Measurements from ENCODE around the gene HBG2.
"Not testable (repeated sequence)": the region's sequence is repeated elsewhere in the genome, so short reads cannot be mapped to it uniquely, and the experiment has no call there.

The HBG2 gene

DNA sequence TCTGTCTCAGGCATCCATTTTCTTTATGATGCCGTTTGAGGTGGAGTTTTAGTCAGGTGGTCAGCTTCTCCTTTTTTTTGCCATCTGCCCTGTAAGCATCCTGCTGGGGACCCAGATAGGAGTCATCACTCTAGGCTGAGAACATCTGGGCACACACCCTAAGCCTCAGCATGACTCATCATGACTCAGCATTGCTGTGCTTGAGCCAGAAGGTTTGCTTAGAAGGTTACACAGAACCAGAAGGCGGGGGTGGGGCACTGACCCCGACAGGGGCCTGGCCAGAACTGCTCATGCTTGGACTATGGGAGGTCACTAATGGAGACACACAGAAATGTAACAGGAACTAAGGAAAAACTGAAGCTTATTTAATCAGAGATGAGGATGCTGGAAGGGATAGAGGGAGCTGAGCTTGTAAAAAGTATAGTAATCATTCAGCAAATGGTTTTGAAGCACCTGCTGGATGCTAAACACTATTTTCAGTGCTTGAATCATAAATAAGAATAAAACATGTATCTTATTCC lies 26.1 kb upstream of the HBG2 start:
- DNase-seq = no peak

DNA sequence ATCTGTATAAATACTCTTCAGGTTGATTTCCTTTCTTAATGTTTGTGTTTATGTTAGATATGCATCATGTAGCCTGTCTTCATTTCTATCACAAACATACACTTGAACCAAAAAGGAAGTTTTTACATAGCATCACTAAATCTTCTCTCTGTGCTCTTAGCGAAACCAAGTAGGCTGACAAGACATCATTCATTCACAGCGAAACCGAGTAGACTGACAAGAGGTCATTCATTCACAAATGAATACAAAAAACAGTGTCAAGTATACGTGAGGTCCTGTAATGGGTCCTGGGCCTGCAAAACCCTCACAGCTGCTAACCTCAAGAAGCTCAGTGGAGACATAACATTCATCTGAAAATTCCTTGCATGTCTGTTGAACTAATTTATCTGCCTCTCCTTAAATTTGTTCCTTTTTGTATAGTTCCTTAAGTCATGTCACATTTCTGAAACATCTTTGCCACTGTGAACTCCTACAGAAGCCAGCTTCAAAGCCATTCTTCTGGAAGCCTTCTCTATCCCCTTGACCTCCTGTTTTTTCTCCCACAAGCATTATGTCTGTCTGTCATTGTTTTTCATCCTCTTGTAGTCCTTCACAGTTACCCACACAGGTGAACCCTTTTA lies 25.0 kb upstream of the HBG2 start:
- no peak for DNase-seq

GRCh38 chr11:5277807-5278382 lies 23.3 kb upstream of the HBG2 start:
- DNase-seq = no peak

GRCh38 chr11:5276697-5277096 lies 22.1 kb upstream of the HBG2 start:
- DNase-seq = no peak

- DNase-seq = no peak
Measured at GRCh38 chr11:5275369-5276110, 21.0 kb upstream of the HBG2 start.

DNA sequence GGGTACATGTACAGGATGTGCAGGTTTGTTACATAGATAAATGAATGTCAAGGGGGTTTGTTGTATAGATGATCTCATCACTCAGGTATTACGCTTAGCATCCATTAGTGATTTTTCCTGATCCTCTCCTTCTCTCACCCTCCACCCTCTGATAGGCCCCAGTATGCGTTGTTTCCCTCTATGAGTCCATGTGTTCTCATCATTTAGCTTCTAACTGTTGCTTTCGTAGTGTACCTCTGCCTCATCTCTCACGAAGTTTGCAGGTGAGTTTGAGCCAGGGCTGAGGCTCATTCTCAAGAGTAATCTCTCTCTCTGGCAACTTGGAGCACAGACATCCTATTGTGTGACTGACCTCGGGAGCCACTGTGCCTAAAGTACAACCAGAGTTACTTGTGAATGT lies 19.8 kb upstream of the HBG2 start:
- no peak for DNase-seq

DNA sequence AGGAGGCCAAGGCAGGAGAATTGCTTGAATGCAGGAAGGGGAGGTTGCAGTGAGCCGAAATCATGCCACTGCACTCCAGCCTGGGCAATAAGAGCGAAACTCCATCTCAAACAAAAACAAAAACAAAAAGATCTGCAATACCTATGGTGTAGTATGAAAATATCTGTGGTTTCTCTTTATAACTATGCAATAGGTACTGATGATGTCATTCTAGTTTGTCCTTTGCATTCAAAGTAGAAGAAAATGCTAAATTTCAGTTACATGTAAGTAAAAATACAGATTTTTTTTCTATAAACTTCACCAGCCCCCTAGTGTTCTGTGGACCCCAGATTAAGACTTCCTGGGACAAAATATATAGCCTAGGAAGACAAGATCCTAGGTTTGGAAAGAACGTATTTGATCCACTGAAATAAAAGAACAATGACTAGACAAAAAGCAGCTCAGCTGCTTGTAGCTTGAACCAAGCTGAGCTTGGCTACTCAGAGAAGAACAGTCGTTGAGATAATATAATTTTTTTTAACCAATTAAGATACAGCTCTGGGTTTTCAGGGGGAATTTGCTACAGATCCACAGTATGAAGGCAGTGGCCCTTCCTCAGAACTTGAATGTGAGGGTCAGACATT lies 17.9 kb upstream of the HBG2 start:
- DNase-seq = no peak

GRCh38 chr11:5269715-5270147 lies 15.2 kb upstream of the HBG2 start, which contains the start of gene HBE1:
TSS of gene HBE1 (minus strand) at chr11:5269945. CDS start at chr11:5269890, 55 bp downstream.
- no peak for DNase-seq

- DNase-seq = no peak
Measured at GRCh38 chr11:5267033-5267563, 12.5 kb upstream of the HBG2 start.

DNA sequence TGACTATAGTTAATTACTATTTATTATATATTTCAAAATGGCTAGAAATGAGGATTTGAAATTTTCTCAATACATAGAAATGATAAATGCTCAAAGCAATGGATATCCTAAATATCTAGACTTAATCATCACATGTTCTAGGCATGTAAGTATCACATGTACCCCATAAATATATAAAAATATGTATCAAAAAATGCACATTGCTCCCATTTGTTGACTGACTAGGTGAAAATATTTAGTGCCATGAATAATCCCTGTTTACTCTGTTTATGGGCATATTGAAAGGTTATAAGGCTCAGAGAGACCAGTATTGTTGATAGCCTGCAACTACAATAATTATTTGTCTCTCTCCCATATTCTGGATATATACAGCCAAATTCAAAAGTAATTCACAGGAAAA lies 12.0 kb upstream of the HBG2 start:
- DNase-seq = no peak

DNA sequence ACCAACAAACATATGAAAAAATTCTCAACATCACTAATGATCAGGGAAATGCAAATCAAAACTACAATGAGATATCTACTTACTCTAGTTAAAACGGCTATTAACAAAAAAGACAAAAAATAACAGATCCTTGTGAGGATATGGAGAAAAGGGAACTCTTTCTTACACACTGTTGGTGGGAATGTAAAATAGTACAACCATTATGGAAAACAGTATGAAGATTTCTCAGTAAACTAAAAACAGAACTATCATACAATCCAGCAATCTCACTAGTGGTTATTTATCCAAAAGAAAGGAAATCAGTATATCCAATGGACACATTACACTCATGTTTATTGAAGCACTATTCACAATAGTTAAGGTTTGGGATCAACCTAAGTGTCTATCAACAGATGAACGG lies 11.3 kb upstream of the HBG2 start:
- no peak for DNase-seq

- DNase-seq = no peak
Measured at GRCh38 chr11:5258543-5259262, 4.1 kb upstream of the HBG2 start.

DNA sequence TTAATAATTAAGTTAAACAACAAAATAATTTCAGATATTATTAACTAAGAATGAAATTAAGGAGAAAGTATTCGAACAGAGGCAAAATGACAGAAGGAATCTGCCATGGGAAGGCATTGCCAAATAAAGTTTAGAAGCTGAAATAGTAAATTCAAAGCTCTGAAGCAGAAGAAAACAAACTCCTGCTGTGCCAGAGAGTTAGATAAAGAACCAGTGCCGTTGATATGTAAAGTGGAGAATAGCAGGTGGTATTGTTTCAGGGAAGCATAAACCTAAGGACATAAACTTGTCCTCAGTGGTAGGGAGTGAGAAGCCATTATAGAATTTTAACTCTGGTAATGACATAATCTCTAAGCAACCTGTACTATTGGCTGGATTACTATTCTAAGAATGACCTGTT lies 2.7 kb upstream of the HBG2 start:
- DNase-seq = no peak

GRCh38 chr11:5254023-5254422 lies 558 bp downstream of the HBG2 start:
- not testable (repeated sequence) for DNase-seq

DNA sequence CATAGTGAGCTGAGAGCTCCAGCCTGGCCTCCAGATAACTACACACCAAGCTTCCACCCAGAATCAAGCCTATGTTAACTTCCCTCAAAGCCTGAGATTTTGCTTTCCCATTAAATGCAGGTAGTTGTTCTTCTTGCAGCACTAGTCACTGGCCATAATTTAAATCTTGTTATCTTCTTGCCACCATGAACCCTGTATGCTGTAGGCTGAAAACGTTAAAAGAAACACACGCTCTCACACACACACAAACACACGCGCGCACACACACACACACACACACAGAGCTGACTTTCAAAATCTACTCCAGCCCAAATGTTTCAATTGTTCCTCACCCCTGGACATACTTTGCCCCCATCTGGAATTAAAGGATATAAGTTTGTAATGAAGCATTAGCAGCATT lies 1.1 kb downstream of the HBG2 start:
- DNase-seq = not testable (repeated sequence)

DNA sequence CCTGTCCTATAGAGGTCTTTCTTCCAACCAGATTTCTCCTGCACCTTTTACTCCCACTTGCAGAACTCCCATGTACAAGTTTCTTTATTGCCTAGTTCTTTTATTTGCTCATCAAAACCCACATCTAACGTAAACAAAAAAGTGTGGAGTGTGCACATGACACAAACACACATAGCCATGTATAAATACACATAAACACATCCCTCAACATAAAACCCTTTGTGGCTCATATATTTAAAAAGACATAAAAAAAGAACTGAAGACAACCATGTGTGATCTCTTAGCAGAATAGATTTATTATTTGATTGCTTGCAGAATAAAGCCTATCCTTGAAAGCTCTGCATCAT lies 1.7 kb downstream of the HBG2 start:
- DNase-seq = no peak

DNA sequence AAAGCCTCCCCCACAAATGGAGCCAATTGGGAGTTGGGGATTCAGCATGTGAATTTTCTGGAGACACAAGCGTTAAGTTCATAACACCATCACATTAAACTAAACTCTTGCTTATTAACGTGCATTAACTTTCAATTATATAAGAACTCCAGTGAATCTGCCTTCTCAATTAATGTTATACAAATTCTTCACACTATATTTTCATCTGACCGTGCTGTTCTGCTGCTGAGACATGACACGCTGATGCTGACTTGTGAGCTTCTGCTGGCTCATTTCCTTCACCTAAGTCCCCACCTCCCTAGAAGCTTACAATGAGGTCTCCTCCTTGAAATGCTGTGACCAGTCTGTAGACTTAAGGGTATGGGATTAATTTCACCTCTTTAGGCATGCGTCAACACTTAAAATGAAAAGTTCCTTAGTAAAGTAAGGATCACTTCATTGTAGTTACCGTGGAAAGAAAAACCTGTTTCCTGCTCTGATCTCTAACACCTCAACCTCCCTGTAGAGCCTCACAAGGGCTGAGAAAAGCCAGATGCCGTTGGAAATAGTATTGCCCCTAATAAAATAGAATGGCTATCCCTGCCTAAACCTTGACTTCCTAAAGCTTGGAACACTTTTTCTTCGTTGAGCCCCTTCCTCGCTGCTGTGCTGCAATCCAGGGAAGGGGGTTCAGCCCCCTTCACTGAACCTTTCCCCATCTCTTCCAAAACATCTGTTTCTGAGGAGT lies 2.2 kb downstream of the HBG2 start:
- DNase-seq = no peak

- no peak for DNase-seq
Measured at GRCh38 chr11:5251746-5252145, 2.8 kb downstream of the HBG2 start.

- DNase-seq = no peak
Measured at GRCh38 chr11:5250543-5251204, 3.9 kb downstream of the HBG2 start.

- DNase-seq = not testable (repeated sequence)
Measured at GRCh38 chr11:5249807-5250396, 4.7 kb downstream of the HBG2 start, which contains the start of gene HBG1. TSS of gene HBG1 (minus strand) at chr11:5249857. CDS start at chr11:5249804, 53 bp downstream.

DNA sequence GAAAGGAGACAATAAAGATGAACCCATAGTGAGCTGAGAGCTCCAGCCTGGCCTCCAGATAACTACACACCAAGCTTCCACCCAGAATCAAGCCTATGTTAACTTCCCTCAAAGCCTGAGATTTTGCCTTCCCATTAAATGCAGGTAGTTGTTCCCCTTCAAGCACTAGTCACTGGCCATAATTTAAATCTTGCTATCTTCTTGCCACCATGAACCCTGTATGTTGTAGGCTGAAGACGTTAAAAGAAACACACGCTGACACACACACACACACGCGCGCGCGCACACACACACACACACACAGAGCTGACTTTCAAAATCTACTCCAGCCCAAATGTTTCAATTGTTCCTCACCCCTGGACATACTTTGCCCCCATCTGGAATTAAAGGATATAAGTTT lies 6.1 kb downstream of the HBG2 start:
- DNase-seq = not testable (repeated sequence)
